GM19397 (cell line): ENCODE results near the gene ATXN10.

Experiments used
- ATAC-seq: cut with Tn5 transposase; IDR thresholded peaks from one replicate; pipeline ENCODE4 v1.9.1; 2021; ENCODE audit warnings: mild to moderate bottlenecking, moderate library complexity; ENCODE audit not compliant: unreplicated experiment

Gene ATXN10

GRCh38 chr22:45888221-45889092 is 216.8 kb downstream of the ATXN10 start:
- ATAC-seq, result no peak

GRCh38 chr22:45889093-45889538 is 217.5 kb downstream of the ATXN10 start:
- no peak for ATAC-seq

GRCh38 chr22:45889539-45890350 is 218.1 kb downstream of the ATXN10 start:
- ATAC-seq, result no peak

GRCh38 chr22:45890351-45890635 is 218.7 kb downstream of the ATXN10 start:
- no peak for ATAC-seq

- no peak for ATAC-seq
Observed at GRCh38 chr22:45891021-45891421, 219.4 kb downstream of the ATXN10 start.

GRCh38 chr22:45891471-45891995 is 219.9 kb downstream of the ATXN10 start:
- no peak for ATAC-seq

- no peak for ATAC-seq
Observed at GRCh38 chr22:45891996-45892621, 220.5 kb downstream of the ATXN10 start.

- ATAC-seq, result no peak
Observed at GRCh38 chr22:45892681-45893461, 221.2 kb downstream of the ATXN10 start.

- ATAC-seq, result no peak
Observed at GRCh38 chr22:45893516-45893915, 221.9 kb downstream of the ATXN10 start.
